Measurements from ENCODE around the gene PLG. TPM values are rescaled to one million over a fixed set of nuclear protein-coding genes. Genes with fewer than 3 reads are reported as not detected.

The PLG gene
- total RNA-seq, 8 experiments from 2014 or later: 0.37 to 5.9 (median 2.4) TPM; not detected in 1

Other genes with a start within 250 kb of the PLG start
- 1 to 10 TPM in 1 of 8 experiments, under 1 TPM in 6, not detected in 1; 0.09 to 1.3 (median 0.22) TPM for gene LPA, start 38.0 kb upstream of the PLG start, total RNA-seq

Data from motor neuron (in vitro differentiated cells).